HepG2 (cell line): ENCODE data around the gene COX8C.

Source experiments
- ATF7 ChIP-seq, 2 experiments: fragments of 450-650 bp in 1 of 2; sonication (generic) in 1 of 2; formaldehyde crosslinking in 1 of 2; IDR thresholded peaks; 2 replicates each; pipeline versions ENCODE4 v1.4.0 to v1.6.1; 2016 to 2020; ENCODE audit warnings: antibody characterized with exemption in 1 of 2, mild to moderate bottlenecking in 1 of 2, missing genetic modification reagents in 1 of 2
- CBX5 ChIP-seq: sonication (generic); formaldehyde crosslinking; IDR thresholded peaks from 2 replicates; pipeline ENCODE4 v1.4.0; 2020; ENCODE audit warnings: missing genetic modification reagents, borderline replicate concordance
- CTCF ChIP-seq: sonication (generic); formaldehyde crosslinking; IDR thresholded peaks from 2 replicates; pipeline ENCODE4 v1.5.0; 2020; ENCODE audit warnings: mild to moderate bottlenecking, missing genetic modification reagents, moderate library complexity
- EHMT2 ChIP-seq: fragments of 200-600 bp; sonication (generic); IDR thresholded peaks from 2 replicates; pipeline ENCODE4 v1.7.0; 2017; ENCODE audit warnings: antibody characterized with exemption, low read depth, low read length, borderline replicate concordance
- HDAC6 ChIP-seq: fragments of 200-600 bp; sonication (generic); IDR thresholded peaks from 2 replicates; pipeline ENCODE4 v1.7.0; 2017; ENCODE audit warnings: mild to moderate bottlenecking, antibody characterized with exemption, low read length, low read depth
- MED8 ChIP-seq: sonication (generic); formaldehyde crosslinking; IDR thresholded peaks from 2 replicates; pipeline ENCODE4 v1.8.1; 2023; ENCODE audit warnings: mild to moderate bottlenecking, missing genetic modification reagents; ENCODE audit not compliant: insufficient replicate concordance
- MXI1 ChIP-seq: IDR thresholded peaks from 3 replicates; pipeline ENCODE4 v1.6.1; 2012; ENCODE audit warnings: low read depth, low read length, inconsistent platforms, borderline replicate concordance
- NBN ChIP-seq: fragments of 450-650 bp; conservative IDR thresholded peaks from 2 replicates; pipeline ENCODE4 v1.6.1; 2017
- SP140L ChIP-seq: sonication (generic); formaldehyde crosslinking; IDR thresholded peaks from 2 replicates; pipeline ENCODE4 v1.4.0; 2020; ENCODE audit warnings: missing genetic modification reagents, borderline replicate concordance
- TAF1 ChIP-seq: sonication (generic); formaldehyde crosslinking; IDR thresholded peaks from 2 replicates; pipeline ENCODE4 v1.4.0; 2020; ENCODE audit warnings: missing genetic modification reagents
- ZNF253 ChIP-seq: sonication (generic); formaldehyde crosslinking; IDR thresholded peaks from 2 replicates; pipeline ENCODE4 v1.8.0; 2022; ENCODE audit warnings: mild to moderate bottlenecking, missing genetic modification reagents, borderline replicate concordance
- ZNF678 ChIP-seq: sonication (generic); formaldehyde crosslinking; IDR thresholded peaks from 2 replicates; pipeline ENCODE4 v1.4.0; 2020; ENCODE audit warnings: mild to moderate bottlenecking, missing genetic modification reagents
- TF ChIP-seq, protein P1 (sequence below): sonication (generic); formaldehyde crosslinking; IDR thresholded peaks from 2 replicates; pipeline ENCODE4 v1.8.1; 2023; ENCODE audit warnings: mild to moderate bottlenecking, missing genetic modification reagents
- TF ChIP-seq, protein P2 (sequence below), 2 experiments: IDR thresholded peaks; 2 replicates each; pipeline ENCODE4 v1.6.1; 2011 to 2012; ENCODE audit warnings: low read length in 2 of 2, borderline replicate concordance in 1 of 2, low read depth in 1 of 2, mild to moderate bottlenecking in 1 of 2, moderate library complexity in 1 of 2

- TF ChIP-seq HDAC6: no peak
- TF ChIP-seq MED8 (CRISPR knock-in tag): no peak
- no peak for TF ChIP-seq NBN
- TF ChIP-seq EHMT2: no peak
- TF ChIP-seq ZNF678: no peak
- TF ChIP-seq CTCF: no peak
- no peak for TF ChIP-seq CBX5 (CRISPR knock-in tag)
- TF ChIP-seq MXI1: no peak
- TF ChIP-seq, protein P1, sequence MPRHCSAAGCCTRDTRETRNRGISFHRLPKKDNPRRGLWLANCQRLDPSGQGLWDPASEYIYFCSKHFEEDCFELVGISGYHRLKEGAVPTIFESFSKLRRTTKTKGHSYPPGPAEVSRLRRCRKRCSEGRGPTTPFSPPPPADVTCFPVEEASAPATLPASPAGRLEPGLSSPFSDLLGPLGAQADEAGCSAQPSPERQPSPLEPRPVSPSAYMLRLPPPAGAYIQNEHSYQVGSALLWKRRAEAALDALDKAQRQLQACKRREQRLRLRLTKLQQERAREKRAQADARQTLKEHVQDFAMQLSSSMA: no peak
- no peak for TF ChIP-seq ZNF253 (CRISPR knock-in tag)
- TF ChIP-seq, protein P2, sequence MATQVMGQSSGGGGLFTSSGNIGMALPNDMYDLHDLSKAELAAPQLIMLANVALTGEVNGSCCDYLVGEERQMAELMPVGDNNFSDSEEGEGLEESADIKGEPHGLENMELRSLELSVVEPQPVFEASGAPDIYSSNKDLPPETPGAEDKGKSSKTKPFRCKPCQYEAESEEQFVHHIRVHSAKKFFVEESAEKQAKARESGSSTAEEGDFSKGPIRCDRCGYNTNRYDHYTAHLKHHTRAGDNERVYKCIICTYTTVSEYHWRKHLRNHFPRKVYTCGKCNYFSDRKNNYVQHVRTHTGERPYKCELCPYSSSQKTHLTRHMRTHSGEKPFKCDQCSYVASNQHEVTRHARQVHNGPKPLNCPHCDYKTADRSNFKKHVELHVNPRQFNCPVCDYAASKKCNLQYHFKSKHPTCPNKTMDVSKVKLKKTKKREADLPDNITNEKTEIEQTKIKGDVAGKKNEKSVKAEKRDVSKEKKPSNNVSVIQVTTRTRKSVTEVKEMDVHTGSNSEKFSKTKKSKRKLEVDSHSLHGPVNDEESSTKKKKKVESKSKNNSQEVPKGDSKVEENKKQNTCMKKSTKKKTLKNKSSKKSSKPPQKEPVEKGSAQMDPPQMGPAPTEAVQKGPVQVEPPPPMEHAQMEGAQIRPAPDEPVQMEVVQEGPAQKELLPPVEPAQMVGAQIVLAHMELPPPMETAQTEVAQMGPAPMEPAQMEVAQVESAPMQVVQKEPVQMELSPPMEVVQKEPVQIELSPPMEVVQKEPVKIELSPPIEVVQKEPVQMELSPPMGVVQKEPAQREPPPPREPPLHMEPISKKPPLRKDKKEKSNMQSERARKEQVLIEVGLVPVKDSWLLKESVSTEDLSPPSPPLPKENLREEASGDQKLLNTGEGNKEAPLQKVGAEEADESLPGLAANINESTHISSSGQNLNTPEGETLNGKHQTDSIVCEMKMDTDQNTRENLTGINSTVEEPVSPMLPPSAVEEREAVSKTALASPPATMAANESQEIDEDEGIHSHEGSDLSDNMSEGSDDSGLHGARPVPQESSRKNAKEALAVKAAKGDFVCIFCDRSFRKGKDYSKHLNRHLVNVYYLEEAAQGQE (IDR thresholded peaks at IDR 0.05; ENCODE audit: borderline replicate concordance in 1 of 2, low read depth in 1 of 2, low read length in 2 of 2): no peak
- TF ChIP-seq TAF1: no peak
- TF ChIP-seq ATF7 (IDR thresholded peaks at IDR 0.05): no peak
- no peak for TF ChIP-seq ATF7 (CRISPR knock-in tag; IDR thresholded peaks at IDR 0.05)
- TF ChIP-seq SP140L (CRISPR knock-in tag): no peak
These were observed 40.2 kb upstream of the COX8C start for GRCh38 chr14:93306812-93307211.
